ENCODE results near the gene TMEM8B. TPM values are rescaled to one million over a fixed set of nuclear protein-coding genes. Genes with fewer than 3 reads are reported as not detected.
"Not testable (repeated sequence)": the region's sequence is repeated elsewhere in the genome, so short reads cannot be mapped to it uniquely, and the experiment has no call there.

The TMEM8B gene
- total RNA-seq, 1 donor from 2014 or later: 44.4 TPM

DNA sequence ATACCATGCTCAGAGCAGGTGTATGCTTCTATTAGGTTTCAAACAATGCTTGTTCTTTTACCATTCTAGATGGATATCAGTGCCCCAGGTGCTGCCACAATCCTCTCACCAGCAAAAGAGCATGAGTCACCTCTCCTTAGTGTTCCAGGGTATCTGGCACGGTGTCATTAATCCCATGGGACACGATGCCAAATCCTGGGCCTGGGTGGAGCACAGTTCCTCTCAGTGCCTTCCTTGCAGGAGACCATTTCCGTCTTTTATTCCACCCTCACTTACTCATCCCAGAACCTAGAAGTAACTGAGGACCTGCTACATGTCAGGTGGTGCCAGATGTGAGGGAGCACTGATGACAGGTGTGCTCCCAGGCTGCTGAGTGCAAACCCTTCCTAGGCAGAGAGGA lies 42.5 kb downstream of the TMEM8B start:
- no peak overlapping the region for H3K27ac Mint-ChIP-seq
- no peak overlapping the region for H3K4me3 Mint-ChIP-seq
- H3K36me3 Mint-ChIP-seq: no peaks in the 10 kb centered on the region
- H3K4me1 Mint-ChIP-seq: no peaks in the 10 kb centered on the region
- DNase-seq (ENCODE audit: low spot score in 2 of 2, unreplicated experiment in 2 of 2): no peak
- H3K9me3 Mint-ChIP-seq: peaks cover 11% of the 10 kb centered on the region
- TF ChIP-seq, protein P1, sequence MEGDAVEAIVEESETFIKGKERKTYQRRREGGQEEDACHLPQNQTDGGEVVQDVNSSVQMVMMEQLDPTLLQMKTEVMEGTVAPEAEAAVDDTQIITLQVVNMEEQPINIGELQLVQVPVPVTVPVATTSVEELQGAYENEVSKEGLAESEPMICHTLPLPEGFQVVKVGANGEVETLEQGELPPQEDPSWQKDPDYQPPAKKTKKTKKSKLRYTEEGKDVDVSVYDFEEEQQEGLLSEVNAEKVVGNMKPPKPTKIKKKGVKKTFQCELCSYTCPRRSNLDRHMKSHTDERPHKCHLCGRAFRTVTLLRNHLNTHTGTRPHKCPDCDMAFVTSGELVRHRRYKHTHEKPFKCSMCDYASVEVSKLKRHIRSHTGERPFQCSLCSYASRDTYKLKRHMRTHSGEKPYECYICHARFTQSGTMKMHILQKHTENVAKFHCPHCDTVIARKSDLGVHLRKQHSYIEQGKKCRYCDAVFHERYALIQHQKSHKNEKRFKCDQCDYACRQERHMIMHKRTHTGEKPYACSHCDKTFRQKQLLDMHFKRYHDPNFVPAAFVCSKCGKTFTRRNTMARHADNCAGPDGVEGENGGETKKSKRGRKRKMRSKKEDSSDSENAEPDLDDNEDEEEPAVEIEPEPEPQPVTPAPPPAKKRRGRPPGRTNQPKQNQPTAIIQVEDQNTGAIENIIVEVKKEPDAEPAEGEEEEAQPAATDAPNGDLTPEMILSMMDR (IDR thresholded peaks at IDR 0.05; ENCODE audit: unreplicated experiment): no peak
- peaks cover 7% of the 10 kb centered on the region for H3K27me3 Mint-ChIP-seq (ENCODE audit: low read depth)

DNA sequence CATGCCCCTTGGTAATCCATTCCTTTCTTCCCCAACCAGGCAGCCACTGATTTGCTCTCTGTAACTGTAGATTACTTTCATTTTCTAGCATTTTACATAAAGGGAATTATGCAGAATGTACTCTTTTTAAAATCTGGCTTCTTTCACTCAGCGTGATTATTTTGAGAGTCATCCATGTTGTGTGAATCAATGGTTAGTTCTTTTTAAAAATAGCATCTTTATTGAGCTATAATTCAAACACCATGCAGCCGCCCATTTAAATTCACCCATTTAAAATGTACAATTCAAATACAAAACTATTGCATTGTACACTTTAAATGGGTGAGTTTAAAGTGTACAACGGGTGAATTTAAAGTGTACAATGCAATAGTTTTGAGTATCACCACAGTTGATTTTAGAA lies 43.5 kb downstream of the TMEM8B start:
- Mint-ChIP-seq H3K9me3 (peaks cover 21% of the 10 kb centered on the region), H3K4me1 (no peaks in the 10 kb centered on the region), H3K27me3 (ENCODE audit: low read depth) (peaks cover 8% of the 10 kb centered on the region), H3K4me3 (no peak overlapping the region), H3K27ac (no peak overlapping the region), H3K36me3 (no peaks in the 10 kb centered on the region)
- TF ChIP-seq, protein P1 (IDR thresholded peaks at IDR 0.05; ENCODE audit: unreplicated experiment): no peak
- no peak for DNase-seq (ENCODE audit: low spot score in 2 of 2, unreplicated experiment in 2 of 2)

GRCh38 chr9:35882263-35882848 lies 53.3 kb downstream of the TMEM8B start:
- peak; percentile 79 to 88 for DNase-seq (ENCODE audit: low spot score in 2 of 2, unreplicated experiment in 2 of 2)
- TF ChIP-seq, protein P1 (IDR thresholded peaks at IDR 0.05; ENCODE audit: unreplicated experiment): peak; percentile 83
- H3K27ac Mint-ChIP-seq: no peak overlapping the region
- peaks cover 6% of the 10 kb centered on the region for H3K9me3 Mint-ChIP-seq
- H3K36me3 Mint-ChIP-seq: no peaks in the 10 kb centered on the region
- H3K4me1 Mint-ChIP-seq: peaks cover 4% of the 10 kb centered on the region
- no peak overlapping the region for H3K4me3 Mint-ChIP-seq
- peaks cover 11% of the 10 kb centered on the region for H3K27me3 Mint-ChIP-seq (ENCODE audit: low read depth)

- DNase-seq (ENCODE audit: low spot score in 2 of 2, unreplicated experiment in 2 of 2): no peak
- no peaks in the 10 kb centered on the region for H3K36me3 Mint-ChIP-seq
- H3K4me3 Mint-ChIP-seq: no peak overlapping the region
- no peak overlapping the region for H3K27ac Mint-ChIP-seq
- peaks cover 8% of the 10 kb centered on the region for H3K27me3 Mint-ChIP-seq (ENCODE audit: low read depth)
- no peaks in the 10 kb centered on the region for H3K9me3 Mint-ChIP-seq
- H3K4me1 Mint-ChIP-seq: peaks cover 4% of the 10 kb centered on the region
- TF ChIP-seq, protein P1 (IDR thresholded peaks at IDR 0.05; ENCODE audit: unreplicated experiment): no peak
These were observed 54.0 kb downstream of the TMEM8B start for GRCh38 chr9:35882996-35883395.

DNA sequence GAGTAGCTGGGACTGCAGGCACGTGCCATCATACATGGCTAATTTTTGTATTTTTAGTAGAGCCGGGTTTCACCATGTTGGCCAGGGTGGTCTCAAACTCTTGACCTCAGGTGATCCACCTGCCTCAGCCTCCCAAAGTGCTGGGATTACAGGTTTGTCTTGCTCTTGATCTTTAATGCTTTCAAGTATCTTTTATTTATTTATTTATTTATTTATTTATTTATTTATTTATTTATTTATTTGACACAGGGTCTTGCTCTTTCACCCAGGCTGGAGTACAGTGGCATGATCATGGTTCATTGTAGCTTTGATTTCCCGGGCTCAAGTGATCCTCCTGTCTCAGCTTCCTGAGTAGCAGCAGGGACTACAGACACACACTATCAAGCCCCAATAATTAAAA lies 55.9 kb downstream of the TMEM8B start:
- H3K4me3 Mint-ChIP-seq; H3K4me1 Mint-ChIP-seq; DNase-seq (ENCODE audit: low spot score in 2 of 2, unreplicated experiment in 2 of 2); H3K27ac Mint-ChIP-seq; H3K27me3 Mint-ChIP-seq (ENCODE audit: low read depth); H3K36me3 Mint-ChIP-seq; H3K9me3 Mint-ChIP-seq: not testable (repeated sequence)

DNA sequence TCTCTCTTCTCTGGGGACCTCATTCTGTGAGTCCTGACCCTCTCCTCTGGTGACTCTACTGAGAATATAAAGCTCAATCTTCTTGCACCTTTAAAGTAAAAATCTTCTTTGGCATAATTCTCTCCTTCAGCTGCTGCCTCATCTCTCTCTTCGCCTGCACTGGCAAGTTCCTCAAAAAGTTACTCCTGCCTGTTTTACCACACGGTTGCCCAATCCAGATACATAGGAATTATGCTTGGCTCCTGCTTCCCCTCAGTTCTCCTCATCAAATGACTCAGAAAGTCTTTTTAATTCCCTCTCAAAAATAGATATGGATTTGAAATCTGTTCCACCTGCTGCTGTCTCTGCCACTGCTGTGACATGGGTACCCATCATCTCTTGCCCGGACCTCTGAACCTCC lies 62.6 kb downstream of the TMEM8B start:
- peaks cover 39% of the 10 kb centered on the region for H3K27me3 Mint-ChIP-seq (ENCODE audit: low read depth)
- DNase-seq (ENCODE audit: low spot score in 2 of 2, unreplicated experiment in 2 of 2): no peak
- no peaks in the 10 kb centered on the region for H3K36me3 Mint-ChIP-seq
- H3K27ac Mint-ChIP-seq: no peak overlapping the region
- no peak overlapping the region for H3K4me3 Mint-ChIP-seq
- TF ChIP-seq, protein P1 (IDR thresholded peaks at IDR 0.05; ENCODE audit: unreplicated experiment): no peak
- H3K9me3 Mint-ChIP-seq: no peaks in the 10 kb centered on the region
- H3K4me1 Mint-ChIP-seq: no peaks in the 10 kb centered on the region
